Measurements from ENCODE around the gene FASLG.

GRCh38 chr1:172616195-172616594 is 42.7 kb upstream of the FASLG start:
- no peak for TF ChIP-seq CTCF (IDR thresholded peaks at IDR 0.05; ENCODE audit: borderline replicate concordance, extremely low read depth, low read length, poor library complexity, severe bottlenecking)
- TF ChIP-seq EZH2 (IDR thresholded peaks at IDR 0.05; ENCODE audit: borderline replicate concordance, low read depth, low read length, severe bottlenecking): no peak
